NT2/D1 (cell line): ENCODE data around the gene CEBPZ.
"Not testable (repeated sequence)": the region's sequence is repeated elsewhere in the genome, so short reads cannot be mapped to it uniquely, and the experiment has no call there.

Experiments used
- DNase-seq: peaks from one replicate; pipeline ENCODE4 v3.0.0-alpha.2; 2011; ENCODE audit warnings: low read depth, low spot score
- H3K27me3 ChIP-seq: 2 replicates; pipeline ENCODE4 v1.6.0; 2011; ENCODE audit warnings: mild to moderate bottlenecking; ENCODE audit not compliant: insufficient read length, insufficient read depth
- H3K36me3 ChIP-seq: 2 replicates; pipeline ENCODE4 v1.6.1; 2011; ENCODE audit warnings: mild to moderate bottlenecking, low read length, mixed read lengths; ENCODE audit not compliant: insufficient read depth, insufficient read length
- H3K4me1 ChIP-seq: 2 replicates; pipeline ENCODE4 v1.5.1; 2011; ENCODE audit not compliant: insufficient read depth, insufficient read length
- H3K4me3 ChIP-seq: 2 replicates; pipeline ENCODE4 v1.5.1; 2011; ENCODE audit warnings: low read depth; ENCODE audit not compliant: insufficient read length
- H3K9ac ChIP-seq: 2 replicates; pipeline ENCODE4 v1.6.0; 2011; ENCODE audit warnings: low read depth; ENCODE audit not compliant: insufficient read length
- H3K9me3 ChIP-seq: 2 replicates; pipeline ENCODE4 v1.5.1; 2011; ENCODE audit warnings: mild to moderate bottlenecking, low read length; ENCODE audit not compliant: insufficient read depth
- SUZ12 ChIP-seq: IDR thresholded peaks from 2 replicates; pipeline ENCODE4 v1.6.1; 2011; ENCODE audit not compliant: insufficient read length, insufficient read depth; ENCODE audit errors: extremely low read depth
- YY1 ChIP-seq: IDR thresholded peaks from 2 replicates; pipeline ENCODE4 v1.6.1; 2011; ENCODE audit not compliant: insufficient read length, insufficient read depth
- ZNF274 ChIP-seq: IDR thresholded peaks from 2 replicates; pipeline ENCODE4 v1.6.1; 2011; ENCODE audit warnings: mild to moderate bottlenecking, low read depth, low read length

Gene CEBPZ

GRCh38 chr2:37201766-37202165 is 29.6 kb downstream of the CEBPZ start:
- H3K4me1 ChIP-seq, result no peaks in the 10 kb centered on the region
- TF ChIP-seq SUZ12, result no peak
- TF ChIP-seq YY1, result no peak
- TF ChIP-seq ZNF274, result no peak
- no peak overlapping the region for H3K4me3 ChIP-seq
- H3K36me3 ChIP-seq, result peaks cover 49% of the 10 kb centered on the region
- DNase-seq, result no peak
- peaks cover 35% of the 10 kb centered on the region for H3K9me3 ChIP-seq
- H3K9ac ChIP-seq, result no peak overlapping the region
- no peaks in the 10 kb centered on the region for H3K27me3 ChIP-seq

DNA sequence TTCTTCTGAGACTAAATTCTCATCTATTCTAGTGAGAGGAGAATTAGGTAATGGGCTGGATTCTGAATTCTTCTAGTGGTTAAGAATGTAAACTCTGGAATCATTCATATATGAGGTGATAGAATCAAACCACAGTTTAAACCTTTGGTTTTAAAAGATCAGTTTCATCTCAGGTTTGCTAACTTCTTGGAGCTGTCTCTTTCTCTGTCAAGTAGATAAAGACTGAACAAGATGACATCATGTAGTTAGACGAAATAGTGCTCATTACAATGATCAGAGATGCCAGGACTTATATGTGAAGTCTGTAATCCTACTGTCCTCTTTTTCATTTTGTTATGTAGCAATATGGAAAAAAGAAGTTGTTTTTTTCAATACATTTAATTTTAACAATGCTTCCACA is 30.2 kb downstream of the CEBPZ start:
- Histone ChIP-seq H3K9ac (no peak overlapping the region), H3K27me3 (no peaks in the 10 kb centered on the region), H3K9me3 (peaks cover 29% of the 10 kb centered on the region), H3K4me3 (no peak overlapping the region), H3K36me3 (peaks cover 44% of the 10 kb centered on the region), H3K4me1 (no peaks in the 10 kb centered on the region)
- TF ChIP-seq ZNF274 (no peak), YY1 (no peak), SUZ12 (no peak)
- no peak for DNase-seq

DNA sequence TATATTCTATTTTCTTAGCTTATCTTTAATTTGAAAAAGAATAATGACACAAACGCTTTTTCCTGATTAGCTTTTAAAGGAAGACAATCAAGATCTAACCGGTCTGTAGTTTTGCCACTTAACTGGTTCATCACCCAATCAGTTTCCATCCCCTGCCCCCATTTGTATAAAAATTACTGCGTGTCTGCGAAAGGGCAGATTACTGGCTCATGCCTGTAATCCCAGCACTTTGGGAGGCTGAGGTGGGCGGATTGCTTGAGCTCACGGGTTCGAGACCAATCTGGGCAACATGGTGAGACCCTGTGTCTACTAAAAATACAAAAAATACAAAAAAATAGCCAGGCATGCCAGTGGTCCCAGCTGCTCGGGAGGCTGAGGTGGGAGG is 32.7 kb downstream of the CEBPZ start:
- no peak for DNase-seq
- Histone ChIP-seq H3K9ac (no peak overlapping the region), H3K27me3 (no peaks in the 10 kb centered on the region), H3K4me1 (no peaks in the 10 kb centered on the region), H3K9me3 (peaks cover 11% of the 10 kb centered on the region), H3K36me3 (peaks cover 28% of the 10 kb centered on the region), H3K4me3 (no peak overlapping the region)
- TF ChIP-seq ZNF274 (no peak), YY1 (no peak), SUZ12 (no peak)

DNA sequence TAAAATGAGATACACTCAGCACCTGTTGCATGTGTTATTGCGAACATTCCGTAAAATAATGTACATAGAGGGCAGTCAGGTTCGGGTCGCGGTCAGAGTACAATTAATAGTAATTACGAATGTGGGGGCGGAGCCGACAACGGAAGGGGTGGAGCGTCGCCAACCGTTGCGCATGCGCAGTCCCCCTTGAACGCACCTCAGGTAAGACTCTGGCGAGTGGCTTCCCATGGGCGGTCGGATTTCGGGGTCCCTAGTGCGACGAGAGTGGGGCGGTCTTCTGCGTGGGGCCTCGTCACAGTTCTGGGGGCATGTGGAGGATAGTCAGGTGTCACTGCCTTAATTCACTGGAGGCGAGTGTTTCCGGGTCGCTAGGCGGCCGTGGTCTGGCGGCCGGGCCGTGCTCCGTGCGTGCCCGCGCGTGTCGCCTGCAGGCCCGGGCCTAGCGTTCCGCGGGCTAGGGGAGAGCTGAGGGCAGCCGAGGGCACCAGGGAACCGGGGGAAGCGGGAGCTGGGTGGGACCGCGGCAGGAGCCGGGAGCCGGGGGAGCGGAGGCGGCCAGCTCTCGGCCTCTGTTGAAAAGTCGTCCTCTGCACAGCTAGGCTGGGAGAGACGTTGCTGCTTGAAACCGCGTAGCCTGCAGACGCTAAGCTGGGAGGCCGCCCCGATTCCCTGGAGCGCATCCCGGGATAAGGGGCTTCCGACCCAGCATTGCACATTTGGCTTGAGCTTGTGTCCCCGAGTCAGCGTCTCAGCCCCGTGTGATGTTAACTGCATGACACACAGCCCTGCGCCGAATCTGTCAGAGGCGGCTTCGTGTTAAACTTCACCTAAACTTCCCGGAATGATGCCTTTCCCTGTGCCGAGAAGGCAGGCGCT is 34.8 kb downstream of the CEBPZ start, which contains the start of gene CEBPZOS:
CEBPZOS (plus strand) TSS at position 177 of the 876 bp plus-strand sequence. CDS start 3,209 bp downstream, outside the sequence.
- peak within 1 kb of the TSS; percentile 94 for H3K9ac ChIP-seq

DNA sequence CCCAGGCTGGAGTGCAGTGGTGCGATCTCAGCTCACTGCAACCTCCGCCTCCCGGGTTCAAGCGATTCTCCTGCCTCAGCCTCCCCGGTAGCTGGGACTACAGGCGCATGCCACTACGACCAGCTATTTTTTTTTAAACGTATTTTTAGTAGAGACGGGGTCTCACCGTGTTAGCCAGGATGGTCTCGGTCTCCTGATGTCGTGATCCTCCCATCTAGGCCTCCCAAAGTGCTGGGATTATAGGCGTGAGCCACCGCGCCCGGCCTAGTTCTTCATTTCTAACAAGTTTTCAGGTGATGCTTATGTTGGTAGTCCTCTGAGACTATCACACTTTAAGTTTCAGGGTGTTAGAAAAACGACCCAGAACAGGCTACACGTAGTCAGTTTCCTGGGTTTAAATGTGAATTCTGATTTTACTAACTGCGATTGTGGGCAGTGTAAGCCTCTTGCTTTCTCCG is 35.5 kb downstream of the CEBPZ start:
- H3K4me1 ChIP-seq, H3K9me3 ChIP-seq, H3K36me3 ChIP-seq, DNase-seq, H3K27me3 ChIP-seq, H3K9ac ChIP-seq: not testable (repeated sequence)
- peak overlapping the region; percentile 95 for H3K4me3 ChIP-seq

More for the DNA sequence above, 34.8 kb downstream of the CEBPZ start, which contains the start of gene CEBPZOS:
- TF ChIP-seq SUZ12 (no peak), ZNF274 (no peak), YY1 (no peak)
- Histone ChIP-seq H3K36me3 (peaks cover 10% of the 10 kb centered on the region), H3K27me3 (no peaks in the 10 kb centered on the region), H3K4me1 (no peaks in the 10 kb centered on the region), H3K9me3 (no peaks in the 10 kb centered on the region), H3K4me3 (peak within 1 kb of the TSS; percentile 95)
- peak; percentile 63 for DNase-seq

DNA sequence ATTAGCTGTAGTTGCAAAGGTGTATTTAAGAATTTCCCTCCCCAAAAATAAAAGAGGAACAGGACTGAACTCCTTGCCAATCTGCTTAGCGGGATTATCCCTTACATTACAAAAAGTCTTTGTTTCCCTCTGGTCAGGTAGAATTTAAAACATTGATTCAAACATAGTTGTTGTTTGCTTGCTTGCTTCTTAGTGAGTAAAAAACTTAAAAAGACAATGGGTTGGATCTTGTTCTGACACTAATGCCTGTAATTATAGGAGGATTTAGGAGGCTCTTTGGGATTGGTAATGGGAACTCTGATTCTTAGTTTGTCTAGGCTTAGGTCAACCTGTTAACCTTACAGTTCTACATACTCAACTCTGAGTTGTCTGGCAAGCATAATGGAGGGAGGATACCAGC is 38.8 kb downstream of the CEBPZ start:
- no peaks in the 10 kb centered on the region for H3K9me3 ChIP-seq
- peaks cover 5% of the 10 kb centered on the region for H3K4me1 ChIP-seq
- no peaks in the 10 kb centered on the region for H3K36me3 ChIP-seq
- H3K9ac ChIP-seq, result no peak overlapping the region
- no peak overlapping the region for H3K4me3 ChIP-seq
- DNase-seq, result no peak
- no peaks in the 10 kb centered on the region for H3K27me3 ChIP-seq
- no peak for TF ChIP-seq ZNF274
- TF ChIP-seq YY1, result no peak
- TF ChIP-seq SUZ12, result no peak

- Histone ChIP-seq H3K9ac (no peak overlapping the region), H3K9me3 (no peaks in the 10 kb centered on the region), H3K4me1 (peaks cover 5% of the 10 kb centered on the region), H3K36me3 (no peaks in the 10 kb centered on the region), H3K4me3 (no peak overlapping the region), H3K27me3 (no peaks in the 10 kb centered on the region)
- no peak for DNase-seq
- TF ChIP-seq ZNF274, result no peak
Observed at GRCh38 chr2:37191747-37192146, 39.6 kb downstream of the CEBPZ start.
